Measurements from ENCODE around the gene NSUN4. TPM values are rescaled to one million over a fixed set of nuclear protein-coding genes. Genes with fewer than 3 reads are reported as not detected.
A peak's percentile ranks its signal among the peaks of the same experiment; 100 is the strongest.

NSUN4 gene
- total and polyA plus RNA-seq, 10 of the 15 experiments (the other 5 are each of a cell fraction or from before 2014, with no cell fraction given) = 22.1 to 80.2 (median 29.6) TPM

- in situ Hi-C loops (cut with MboI) = no loop called here
- SMC1A ChIA-PET (ENCODE audit: uncharacterized antibody, unreplicated experiment) = interaction anchor here (0.8 to 11.1 kb wide), 10 partner anchors 11 to 121 kb away, joined by 3 to 141 read pairs (median 6); partner anchors contain the start of genes LRRC41 and UQCRH
These were observed 4.7 kb downstream of the NSUN4 start for GRCh38 chr1:46345281-46345680.

DNA sequence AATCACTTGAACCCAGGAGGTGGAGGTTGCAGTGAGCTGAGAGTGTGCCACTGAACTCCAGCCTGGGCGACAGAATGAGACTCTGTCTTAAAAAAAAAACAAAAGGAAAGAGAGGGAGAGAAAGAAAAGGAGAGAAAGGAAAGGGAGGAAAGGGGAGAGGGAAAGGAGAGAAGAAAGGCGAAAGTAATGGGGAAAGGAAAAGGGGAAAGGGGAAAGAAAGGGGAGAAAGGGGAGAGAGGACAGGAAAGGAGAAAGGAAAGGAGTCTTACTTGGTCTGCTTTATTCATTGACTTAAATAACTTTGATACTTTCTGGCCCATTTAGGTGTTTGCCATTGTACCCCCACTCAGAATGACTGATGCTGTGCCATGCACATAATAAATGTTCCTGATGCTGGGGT, 11.8 kb downstream of the NSUN4 start:
- Histone ChIP-seq H3K9me3 (replicated peaks; ENCODE audit: control insufficient read depth, insufficient read depth, low read length) (no peaks in the 10 kb centered on the region), H3K9ac (ENCODE audit: control insufficient read depth, insufficient read depth, low read length) (no peak overlapping the region), H3K36me3 (ENCODE audit: control insufficient read depth in 2 of 2, insufficient read depth in 2 of 2, low read length in 1 of 2) (peaks cover 11 to 36% of the 10 kb centered on the region in 2 experiments), H3K27ac (ENCODE audit: control insufficient read depth, insufficient read depth) (no peak overlapping the region), H3K4me3 (no peak overlapping the region), H3K27me3 (replicated peaks in 1 of 2; ENCODE audit: control insufficient read depth in 2 of 2, insufficient read depth in 2 of 2, low read length in 1 of 2) (no peaks in the 10 kb centered on the region), H3K4me2 (ENCODE audit: control insufficient read depth, insufficient read depth) (no peak overlapping the region), H3K79me2 (ENCODE audit: control insufficient read depth, insufficient read depth, low read length) (no peaks in the 10 kb centered on the region), H2AFZ (ENCODE audit: control insufficient read depth, low read depth, low read length) (no peak overlapping the region), H4K20me1 (ENCODE audit: control insufficient read depth, insufficient read depth) (no peaks in the 10 kb centered on the region), H3K4me1 (ENCODE audit: control insufficient read depth, insufficient read depth, low read length) (no peaks in the 10 kb centered on the region)
- POLR2A ChIA-PET = interaction anchor here (1.3 to 1.5 kb wide), 2 partner anchors 8 to 12 kb away, joined by 3 to 6 read pairs; partner anchors contain the start of gene NSUN4
- RAD21 ChIA-PET (ENCODE audit: unreplicated experiment) = interaction anchor here (1.5 kb wide), 1 partner anchor 53 kb away, joined by 5 read pairs; no protein-coding TSS in a partner anchor
- DNase-seq (ENCODE audit: low read depth, low spot score) (no peak), ATAC-seq (no peak), FAIRE-seq (no peak)
- SMC1A ChIA-PET (ENCODE audit: uncharacterized antibody, unreplicated experiment) = interaction anchor here (1.2 to 1.3 kb wide), 2 partner anchors 19 to 56 kb away, joined by 3 to 8 read pairs; no protein-coding TSS in a partner anchor
- BruUV-seq (replicated peaks) = no TSS peak
- CTCF ChIA-PET = interaction anchor here (1.2 to 1.4 kb wide), 3 partner anchors 10 to 107 kb away, joined by 3 to 5 read pairs (median 3); no protein-coding TSS in a partner anchor
- TF ChIP-seq, protein P1, sequence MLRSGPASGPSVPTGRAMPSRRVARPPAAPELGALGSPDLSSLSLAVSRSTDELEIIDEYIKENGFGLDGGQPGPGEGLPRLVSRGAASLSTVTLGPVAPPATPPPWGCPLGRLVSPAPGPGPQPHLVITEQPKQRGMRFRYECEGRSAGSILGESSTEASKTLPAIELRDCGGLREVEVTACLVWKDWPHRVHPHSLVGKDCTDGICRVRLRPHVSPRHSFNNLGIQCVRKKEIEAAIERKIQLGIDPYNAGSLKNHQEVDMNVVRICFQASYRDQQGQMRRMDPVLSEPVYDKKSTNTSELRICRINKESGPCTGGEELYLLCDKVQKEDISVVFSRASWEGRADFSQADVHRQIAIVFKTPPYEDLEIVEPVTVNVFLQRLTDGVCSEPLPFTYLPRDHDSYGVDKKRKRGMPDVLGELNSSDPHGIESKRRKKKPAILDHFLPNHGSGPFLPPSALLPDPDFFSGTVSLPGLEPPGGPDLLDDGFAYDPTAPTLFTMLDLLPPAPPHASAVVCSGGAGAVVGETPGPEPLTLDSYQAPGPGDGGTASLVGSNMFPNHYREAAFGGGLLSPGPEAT (IDR thresholded peaks at IDR 0.05; ENCODE audit: low read depth) = no peak
- TF ChIP-seq USF2 (IDR thresholded peaks at IDR 0.05; ENCODE audit: borderline replicate concordance, low read depth, low read length) = no peak
- no peak for TF ChIP-seq TAF1 (IDR thresholded peaks at IDR 0.05; ENCODE audit: borderline replicate concordance, low read depth, low read length)
- no peak for TF ChIP-seq POLR2AphosphoS5 (IDR thresholded peaks at IDR 0.05; ENCODE audit: low read length)
- TF ChIP-seq RELA (IDR thresholded peaks at IDR 0.05; ENCODE audit: borderline replicate concordance, partially characterized antibody) = no peak
- TF ChIP-seq RBBP5 (conservative IDR thresholded peaks at IDR 0.05) = no peak
- TF ChIP-seq GATAD2B (conservative IDR thresholded peaks at IDR 0.05; ENCODE audit: low read depth) = no peak
- TF ChIP-seq ZNF384 (IDR thresholded peaks at IDR 0.05; ENCODE audit: borderline replicate concordance, low read depth, low read length) = no peak
- TF ChIP-seq, protein P2, sequence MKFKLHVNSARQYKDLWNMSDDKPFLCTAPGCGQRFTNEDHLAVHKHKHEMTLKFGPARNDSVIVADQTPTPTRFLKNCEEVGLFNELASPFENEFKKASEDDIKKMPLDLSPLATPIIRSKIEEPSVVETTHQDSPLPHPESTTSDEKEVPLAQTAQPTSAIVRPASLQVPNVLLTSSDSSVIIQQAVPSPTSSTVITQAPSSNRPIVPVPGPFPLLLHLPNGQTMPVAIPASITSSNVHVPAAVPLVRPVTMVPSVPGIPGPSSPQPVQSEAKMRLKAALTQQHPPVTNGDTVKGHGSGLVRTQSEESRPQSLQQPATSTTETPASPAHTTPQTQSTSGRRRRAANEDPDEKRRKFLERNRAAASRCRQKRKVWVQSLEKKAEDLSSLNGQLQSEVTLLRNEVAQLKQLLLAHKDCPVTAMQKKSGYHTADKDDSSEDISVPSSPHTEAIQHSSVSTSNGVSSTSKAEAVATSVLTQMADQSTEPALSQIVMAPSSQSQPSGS (IDR thresholded peaks at IDR 0.05; ENCODE audit: low read length) = no peak
- WGBS (ENCODE audit: insufficient coverage, insufficient replicate concordance, low lambda C conversion rate, missing lambda C conversion rate) = 75% methylated on average over 2 of the region's 2 CpGs
- in situ Hi-C loops (cut with MboI) = no loop called here
- intact Hi-C loops (cut with micrococcal nuclease; ENCODE audit: unreplicated experiment) = no loop called here

More at GRCh38 chr1:46345281-46345680, 4.7 kb downstream of the NSUN4 start:
- Histone ChIP-seq H3K36me3 (ENCODE audit: control insufficient read depth in 2 of 2, insufficient read depth in 2 of 2, low read length in 1 of 2) (peaks cover 8 to 25% of the 10 kb centered on the region in 2 experiments; a peak in 3 of 4 replicates), H3K4me3 (no peak overlapping the region; the same call in 1 of the 2 replicates), H2AFZ (ENCODE audit: control insufficient read depth, low read depth, low read length) (no peak overlapping the region), H3K27ac (ENCODE audit: control insufficient read depth, insufficient read depth) (no peak overlapping the region; the same call in 1 of the 2 replicates), H3K79me2 (ENCODE audit: control insufficient read depth, insufficient read depth, low read length) (peaks cover 48% of the 10 kb centered on the region), H3K4me1 (ENCODE audit: control insufficient read depth, insufficient read depth, low read length) (peaks cover 7% of the 10 kb centered on the region; the same call in 1 of the 2 replicates), H4K20me1 (ENCODE audit: control insufficient read depth, insufficient read depth) (no peaks in the 10 kb centered on the region), H3K9ac (ENCODE audit: control insufficient read depth, insufficient read depth, low read length) (no peak overlapping the region), H3K9me3 (replicated peaks; ENCODE audit: control insufficient read depth, insufficient read depth, low read length) (no peaks in the 10 kb centered on the region), H3K4me2 (ENCODE audit: control insufficient read depth, insufficient read depth) (peak overlapping the region; percentile 30; the same call in 1 of the 2 replicates), H3K27me3 (replicated peaks in 1 of 2; ENCODE audit: control insufficient read depth in 2 of 2, insufficient read depth in 2 of 2, low read length in 1 of 2) (no peaks in the 10 kb centered on the region)
- POLR2A ChIA-PET = interaction anchor here (1.2 to 3.3 kb wide), 2 partner anchors 24 to 37 kb away, joined by 4 to 20 read pairs; no protein-coding TSS in a partner anchor
- DNase-seq (ENCODE audit: low read depth, low spot score) (no peak), ATAC-seq (no peak), FAIRE-seq (no peak)
- RAD21 ChIA-PET (ENCODE audit: unreplicated experiment) = interaction anchor here (0.7 to 4.1 kb wide), 7 partner anchors 12 to 471 kb away, joined by 3 to 56 read pairs (median 4); partner anchors contain the start of genes LRRC41 and UQCRH
- BruUV-seq (replicated peaks) = TSS peak; percentile 23
- CTCF ChIA-PET = interaction anchor here (1.0 to 11.4 kb wide), 10 partner anchors 12 to 331 kb away, joined by 3 to 267 read pairs (median 20); partner anchors contain the start of genes LRRC41, RAD54L and UQCRH
- intact Hi-C loops (cut with micrococcal nuclease; ENCODE audit: unreplicated experiment) = loop anchor here (10.0 kb wide), 1 partner anchor 660 kb away; the partner anchor contains the start of genes GPBP1L1 and TMEM69
- 0 out of 2 replicates have a peak, but pooled peaks have one; percentile 5 for TF ChIP-seq NR2C1 (IDR thresholded peaks at IDR 0.05)
- no peak for TF ChIP-seq RCOR1 (conservative IDR thresholded peaks at IDR 0.05; ENCODE audit: low read depth, low read length)

All from GM12878 (cell line).